ENCODE data around the gene FER1L5.

Gene FER1L5

DNA sequence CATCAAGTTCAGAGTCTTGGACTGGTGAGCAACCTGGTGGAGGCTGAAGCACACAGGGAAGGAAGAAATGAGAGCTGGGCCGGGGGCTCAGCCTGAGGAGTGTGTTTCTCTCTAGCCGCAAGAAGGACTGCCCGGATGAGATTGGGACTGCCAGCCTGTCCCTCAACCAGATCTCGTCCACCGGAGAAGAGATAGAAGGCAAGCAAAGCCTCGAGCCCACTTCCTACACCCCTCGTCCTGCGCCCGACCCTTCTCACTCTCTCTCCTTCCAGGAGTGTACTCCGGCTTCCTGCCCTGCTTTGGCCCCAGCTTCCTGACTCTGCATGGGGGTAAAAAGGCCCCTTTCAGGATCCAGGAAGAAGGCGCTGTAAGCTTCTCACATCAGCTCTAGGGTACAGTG lies 26.2 kb downstream of the FER1L5 start:
- Histone ChIP-seq H3K9me3 (replicated peaks; ENCODE audit: insufficient read depth, low read length) (no peaks in the 10 kb centered on the region), H3K4me1 (ENCODE audit: low read length) (no peaks in the 10 kb centered on the region), H3K36me3 (replicated peaks; ENCODE audit: insufficient read depth, low read length) (no peaks in the 10 kb centered on the region), H3K27ac (ENCODE audit: low read length) (no peak overlapping the region), H4K20me1 (ENCODE audit: insufficient read depth, low read length) (no peaks in the 10 kb centered on the region), H2AFZ (ENCODE audit: low read length) (no peak overlapping the region), H3K27me3 (replicated peaks; ENCODE audit: insufficient read depth, low read length) (no peaks in the 10 kb centered on the region), H3K79me2 (ENCODE audit: low read length) (no peaks in the 10 kb centered on the region), H3K4me3 (ENCODE audit: low read length) (no peak overlapping the region), H3K9me2 (replicated peaks; ENCODE audit: insufficient read depth, low read length) (no peaks in the 10 kb centered on the region), H3F3A (ENCODE audit: insufficient read depth, low read length) (no peaks in the 10 kb centered on the region), H3K9ac (ENCODE audit: low read length) (no peak overlapping the region), H3K4me2 (ENCODE audit: low read depth, low read length) (no peak overlapping the region)
- DNase-seq = no peak
- TF ChIP-seq EZH2 (optimal IDR thresholded peaks at IDR 0.05; ENCODE audit: low read depth, low read length) (no peak), EZH2phosphoT487 (IDR thresholded peaks at IDR 0.05; ENCODE audit: low read length) (no peak)
- TF ChIP-seq, protein P1, sequence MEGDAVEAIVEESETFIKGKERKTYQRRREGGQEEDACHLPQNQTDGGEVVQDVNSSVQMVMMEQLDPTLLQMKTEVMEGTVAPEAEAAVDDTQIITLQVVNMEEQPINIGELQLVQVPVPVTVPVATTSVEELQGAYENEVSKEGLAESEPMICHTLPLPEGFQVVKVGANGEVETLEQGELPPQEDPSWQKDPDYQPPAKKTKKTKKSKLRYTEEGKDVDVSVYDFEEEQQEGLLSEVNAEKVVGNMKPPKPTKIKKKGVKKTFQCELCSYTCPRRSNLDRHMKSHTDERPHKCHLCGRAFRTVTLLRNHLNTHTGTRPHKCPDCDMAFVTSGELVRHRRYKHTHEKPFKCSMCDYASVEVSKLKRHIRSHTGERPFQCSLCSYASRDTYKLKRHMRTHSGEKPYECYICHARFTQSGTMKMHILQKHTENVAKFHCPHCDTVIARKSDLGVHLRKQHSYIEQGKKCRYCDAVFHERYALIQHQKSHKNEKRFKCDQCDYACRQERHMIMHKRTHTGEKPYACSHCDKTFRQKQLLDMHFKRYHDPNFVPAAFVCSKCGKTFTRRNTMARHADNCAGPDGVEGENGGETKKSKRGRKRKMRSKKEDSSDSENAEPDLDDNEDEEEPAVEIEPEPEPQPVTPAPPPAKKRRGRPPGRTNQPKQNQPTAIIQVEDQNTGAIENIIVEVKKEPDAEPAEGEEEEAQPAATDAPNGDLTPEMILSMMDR (IDR thresholded peaks at IDR 0.05; ENCODE audit: low read length) = no peak

DNA sequence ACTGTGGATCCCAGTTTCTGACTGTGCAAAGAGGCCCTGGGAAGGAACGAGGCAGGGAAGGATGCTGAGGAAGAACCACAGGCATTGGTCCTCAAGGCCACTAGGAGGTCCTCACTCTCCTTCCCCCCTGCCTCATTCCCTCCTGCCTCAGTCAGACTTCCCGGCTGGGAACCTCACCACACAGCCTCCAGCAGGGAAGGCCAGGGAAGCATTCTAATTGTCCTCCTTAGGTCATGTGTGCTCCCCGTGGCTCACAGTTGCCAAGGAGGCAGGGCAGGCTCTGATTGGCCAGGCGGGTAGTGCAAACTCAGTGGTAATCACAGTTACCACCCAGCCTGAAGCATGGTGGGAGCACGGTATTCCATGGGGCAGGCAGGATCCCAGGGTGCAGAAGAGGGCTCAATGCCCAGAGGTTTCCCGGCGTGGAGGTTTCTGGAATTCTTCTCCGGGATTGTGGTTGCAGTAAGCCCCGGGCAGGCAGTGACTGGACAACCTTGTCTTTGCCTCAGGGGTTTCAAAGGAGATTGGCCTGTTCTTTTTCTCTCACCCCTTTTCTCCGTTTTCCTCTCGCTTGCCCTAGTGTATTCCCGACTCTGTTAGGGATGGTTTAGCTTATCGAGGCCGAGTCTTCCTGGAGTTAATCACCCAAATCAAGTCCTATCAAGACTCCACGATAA lies 27.1 kb downstream of the FER1L5 start:
- DNase-seq = no peak
- no peaks in the 10 kb centered on the region for H3K27me3 ChIP-seq (replicated peaks; ENCODE audit: insufficient read depth, low read length)
- H3K4me2 ChIP-seq (ENCODE audit: low read depth, low read length) = no peak overlapping the region
- no peak overlapping the region for H3K9ac ChIP-seq (ENCODE audit: low read length)
- H3K9me3 ChIP-seq (replicated peaks; ENCODE audit: insufficient read depth, low read length) = no peaks in the 10 kb centered on the region
- no peak overlapping the region for H3K27ac ChIP-seq (ENCODE audit: low read length)
- H3F3A ChIP-seq (ENCODE audit: insufficient read depth, low read length) = no peaks in the 10 kb centered on the region
- no peak for TF ChIP-seq EZH2 (optimal IDR thresholded peaks at IDR 0.05; ENCODE audit: low read depth, low read length)
- no peak for TF ChIP-seq EZH2phosphoT487 (IDR thresholded peaks at IDR 0.05; ENCODE audit: low read length)
- TF ChIP-seq, protein P1 (IDR thresholded peaks at IDR 0.05; ENCODE audit: low read length) = no peak
- no peaks in the 10 kb centered on the region for H3K4me1 ChIP-seq (ENCODE audit: low read length)
- no peaks in the 10 kb centered on the region for H3K9me2 ChIP-seq (replicated peaks; ENCODE audit: insufficient read depth, low read length)
- no peaks in the 10 kb centered on the region for H4K20me1 ChIP-seq (ENCODE audit: insufficient read depth, low read length)
- H3K79me2 ChIP-seq (ENCODE audit: low read length) = no peaks in the 10 kb centered on the region
- H2AFZ ChIP-seq (ENCODE audit: low read length) = no peak overlapping the region
- no peak overlapping the region for H3K4me3 ChIP-seq (ENCODE audit: low read length)
- H3K36me3 ChIP-seq (replicated peaks; ENCODE audit: insufficient read depth, low read length) = no peaks in the 10 kb centered on the region

DNA sequence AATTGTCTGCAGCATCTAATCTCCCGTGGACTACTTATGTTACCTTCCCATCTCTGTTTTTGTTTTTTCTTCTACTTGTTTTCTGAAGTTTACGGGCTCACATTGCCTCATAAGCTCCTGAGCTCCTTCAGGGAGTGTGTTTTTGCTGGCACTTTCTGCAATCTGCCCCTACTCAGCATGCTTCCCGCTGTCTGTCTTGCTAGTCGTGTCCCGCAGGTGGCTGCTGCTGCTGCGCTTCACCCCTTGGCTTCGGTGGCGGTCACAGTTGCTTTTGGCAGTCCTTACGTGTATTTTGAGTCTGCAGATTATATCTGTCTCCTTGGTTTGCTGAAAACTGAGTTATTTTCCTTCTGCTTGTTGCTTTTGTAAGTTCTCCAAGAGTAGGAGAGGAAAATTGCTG lies 37.3 kb downstream of the FER1L5 start:
- H3K36me3 ChIP-seq (replicated peaks; ENCODE audit: insufficient read depth, low read length) = no peaks in the 10 kb centered on the region
- no peaks in the 10 kb centered on the region for H3K9me2 ChIP-seq (replicated peaks; ENCODE audit: insufficient read depth, low read length)
- no peaks in the 10 kb centered on the region for H3F3A ChIP-seq (ENCODE audit: insufficient read depth, low read length)
- H3K4me1 ChIP-seq (ENCODE audit: low read length) = no peaks in the 10 kb centered on the region
- H3K79me2 ChIP-seq (ENCODE audit: low read length) = no peaks in the 10 kb centered on the region
- H3K27me3 ChIP-seq (replicated peaks; ENCODE audit: insufficient read depth, low read length) = no peaks in the 10 kb centered on the region
- no peak overlapping the region for H3K4me2 ChIP-seq (ENCODE audit: low read depth, low read length)
- no peaks in the 10 kb centered on the region for H4K20me1 ChIP-seq (ENCODE audit: insufficient read depth, low read length)
- H3K9ac ChIP-seq (ENCODE audit: low read length) = no peak overlapping the region
- H3K4me3 ChIP-seq (ENCODE audit: low read length) = no peak overlapping the region
- H2AFZ ChIP-seq (ENCODE audit: low read length) = no peak overlapping the region
- no peak for DNase-seq
- no peaks in the 10 kb centered on the region for H3K9me3 ChIP-seq (replicated peaks; ENCODE audit: insufficient read depth, low read length)
- no peak for TF ChIP-seq EZH2phosphoT487 (IDR thresholded peaks at IDR 0.05; ENCODE audit: low read length)
- H3K27ac ChIP-seq (ENCODE audit: low read length) = no peak overlapping the region

DNA sequence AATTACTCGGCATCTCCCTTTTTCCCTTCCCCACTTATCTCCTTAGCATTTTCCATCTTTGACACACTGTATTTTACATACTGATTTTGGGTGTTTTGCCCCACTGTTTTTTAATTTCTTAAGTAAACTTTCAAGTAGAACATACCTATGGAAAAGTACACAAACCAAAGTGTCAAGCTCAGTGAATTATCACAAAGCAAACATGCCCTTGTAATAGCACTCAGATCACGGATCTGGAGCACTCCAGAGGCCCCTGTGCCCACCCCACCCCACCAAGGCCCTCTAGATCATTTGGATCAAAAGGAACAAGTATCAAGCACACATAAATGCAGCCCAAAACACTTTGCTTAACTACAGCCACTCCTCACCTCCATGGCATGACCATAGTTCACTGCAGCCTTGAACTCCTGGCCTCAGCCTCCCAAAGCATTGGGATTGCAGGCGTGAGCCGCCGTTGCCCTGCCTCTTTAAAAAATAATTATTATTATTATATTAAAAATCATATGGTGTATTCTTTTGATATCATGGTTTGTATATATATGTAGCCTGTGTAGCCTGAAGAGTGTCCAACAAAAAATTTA lies 38.1 kb downstream of the FER1L5 start:
- H2AFZ ChIP-seq (ENCODE audit: low read length) = no peak overlapping the region
- no peak overlapping the region for H3K27ac ChIP-seq (ENCODE audit: low read length)

More for the DNA sequence above, 38.1 kb downstream of the FER1L5 start:
- H3K4me1 ChIP-seq (ENCODE audit: low read length) = no peaks in the 10 kb centered on the region
- no peaks in the 10 kb centered on the region for H3K9me2 ChIP-seq (replicated peaks; ENCODE audit: insufficient read depth, low read length)
- no peaks in the 10 kb centered on the region for H3K27me3 ChIP-seq (replicated peaks; ENCODE audit: insufficient read depth, low read length)
- DNase-seq = no peak
- H3K4me2 ChIP-seq (ENCODE audit: low read depth, low read length) = no peak overlapping the region
- no peaks in the 10 kb centered on the region for H3K36me3 ChIP-seq (replicated peaks; ENCODE audit: insufficient read depth, low read length)
- no peaks in the 10 kb centered on the region for H3F3A ChIP-seq (ENCODE audit: insufficient read depth, low read length)
- no peaks in the 10 kb centered on the region for H3K79me2 ChIP-seq (ENCODE audit: low read length)
- H3K9ac ChIP-seq (ENCODE audit: low read length) = no peak overlapping the region
- H3K4me3 ChIP-seq (ENCODE audit: low read length) = no peak overlapping the region
- no peaks in the 10 kb centered on the region for H3K9me3 ChIP-seq (replicated peaks; ENCODE audit: insufficient read depth, low read length)
- no peaks in the 10 kb centered on the region for H4K20me1 ChIP-seq (ENCODE audit: insufficient read depth, low read length)
- TF ChIP-seq, protein P1 (IDR thresholded peaks at IDR 0.05; ENCODE audit: low read length) = no peak
- TF ChIP-seq EZH2 (optimal IDR thresholded peaks at IDR 0.05; ENCODE audit: low read depth, low read length) (no peak), EZH2phosphoT487 (IDR thresholded peaks at IDR 0.05; ENCODE audit: low read length) (no peak)
